Stomach (tissue), 9 donors: Measurements from ENCODE around the gene NINL. TPM values are rescaled to one million over a fixed set of nuclear protein-coding genes. Genes with fewer than 3 reads are reported as not detected.

Source experiments
- DNase-seq, 2 donors: peaks; one replicate each; pipeline versions ENCODE4 v3.0.0 to v3.0.0-alpha.2; 2013 to 2019
- H3K27ac ChIP-seq, 5 donors: fragments of 200-600 bp in 4 of 5; sonication (generic) in 4 of 5; one replicate each; pipeline ENCODE4 v1.5.1; 2013 to 2019; ENCODE audit warnings: mild to moderate bottlenecking in 1 of 5, moderate library complexity in 1 of 5
- H3K27me3 ChIP-seq, 3 donors: fragments of 200-600 bp; sonication (generic); one replicate each; pipeline ENCODE4 v1.5.1; 2017 to 2019; ENCODE audit warnings: mixed run types in 1 of 3
- H3K36me3 ChIP-seq, 4 donors: fragments of 200-600 bp; sonication (generic); 1 replicate in 3 of 4; 2 replicates in 1 of 4; pipeline ENCODE4 v1.5.1; 2016 to 2019
- H3K4me1 ChIP-seq, 4 donors: fragments of 200-600 bp; sonication (generic); one replicate each; pipeline ENCODE4 v1.5.1; 2016 to 2019
- H3K4me3 ChIP-seq, 4 donors: fragments of 200-600 bp; sonication (generic) in 3 of 4; one replicate each; pipeline ENCODE4 v1.5.1; 2016 to 2019; ENCODE audit warnings: mild to moderate bottlenecking in 1 of 4
- H3K9me3 ChIP-seq, 4 donors: fragments of 200-600 bp; sonication (generic); one replicate each; pipeline ENCODE4 v1.5.1; 2016 to 2019
- EP300 ChIP-seq: sonication (generic); formaldehyde crosslinking; IDR thresholded peaks from one replicate; pipeline ENCODE4 v1.6.1; 2017; ENCODE audit warnings: antibody characterized with exemption
- POLR2A ChIP-seq, 4 donors: fragments of 450-650 bp; IDR thresholded peaks; one replicate each; pipeline ENCODE4 v1.6.1; 2016; ENCODE audit warnings: antibody characterized with exemption in 4 of 4, control low read depth in 2 of 4, mild to moderate bottlenecking in 1 of 4, moderate library complexity in 1 of 4
- POLR2AphosphoS5 ChIP-seq, 3 donors: sonication (generic); formaldehyde crosslinking; IDR thresholded peaks; one replicate each; pipeline ENCODE4 v1.6.1; 2016; ENCODE audit warnings: antibody characterized with exemption in 3 of 3
- WGBS, 5 donors: extraction: QIAGEN DNeasy Blood & Tissue Kit in 3 of 5; methylation state at CpG; one replicate each; pipeline versions ENCODE4 v1.1.5 to v1.1.7; 2013 to 2018; 5-methylcytosine and 5-hydroxymethylcytosine counted together
- intact Hi-C: fragments of 100-400 bp; cut with DNase I; formaldehyde crosslinking; loops from one replicate; pipeline ENCODE4 v1.15.1; 2023; ENCODE audit warnings: low total_unique reads
- polyA plus RNA-seq, 3 donors: library from polyadenylated mRNA; stranded (reverse); fragments of 200-250 nt; gene quantifications; one replicate each; pipeline ENCODE4 v1.2.3, GENCODE V29; 2013
- total RNA-seq, 5 donors: library from RNA; depleted of rRNA; stranded (reverse); fragments of >200 nt; gene quantifications; one replicate each; pipeline versions ENCODE4 v1.1.0 to v1.2.3, GENCODE V29; 2014 to 2016
- TF ChIP-seq, protein P1 (sequence below), 7 experiments: fragments of 450-650 bp in 4 of 7; fragments of 200-600 bp in 3 of 7; sonication (generic) in 3 of 7; IDR thresholded peaks; one replicate each; pipeline ENCODE4 v1.5.1; 2016 to 2019; ENCODE audit warnings: antibody characterized with exemption in 7 of 7, control low read depth in 2 of 7, mild to moderate bottlenecking in 1 of 7
- donor health status: healthy with polysubstance abuse.
- donor health status: Bipolar disorder and iron deficiency.
- donor health status: healthy.

The NINL gene
- total and polyA plus RNA-seq, 8 donors: 3.1 to 34.8 (median 11.5) TPM

DNA sequence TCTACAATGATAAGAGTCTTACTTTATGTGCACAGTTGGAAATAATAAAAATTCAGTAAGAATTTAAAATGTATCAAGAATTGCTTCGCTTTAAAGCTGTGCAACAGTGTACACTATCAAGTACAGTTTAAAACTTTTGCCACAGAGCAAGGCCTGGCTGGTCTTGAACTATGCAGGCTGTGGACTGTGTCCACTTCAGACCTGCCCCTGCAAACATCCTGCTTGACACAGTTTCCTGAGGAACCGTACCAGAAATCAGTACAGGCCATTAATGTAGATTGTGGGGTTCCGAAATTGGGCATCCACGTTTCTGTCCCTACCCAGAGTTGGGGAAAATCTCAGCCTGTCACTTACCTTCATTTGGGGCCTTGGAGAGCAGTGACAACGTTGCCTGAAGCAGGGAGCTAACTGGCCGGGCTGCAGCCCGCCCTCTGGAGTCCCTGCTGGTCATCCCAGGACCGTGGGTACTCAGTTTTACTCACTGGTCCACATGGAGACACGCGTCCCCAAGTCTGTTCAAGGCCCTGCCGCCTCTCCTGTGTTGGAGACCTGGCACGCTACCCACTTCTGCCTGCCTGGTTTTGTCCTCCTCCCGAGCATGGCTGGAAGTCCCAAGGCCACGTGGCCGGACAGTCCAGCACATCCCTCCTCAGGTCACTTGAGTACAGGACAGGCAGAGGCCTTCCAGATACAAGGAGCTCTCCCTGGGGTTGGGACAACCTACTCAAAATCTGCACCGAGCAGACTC, 8.4 kb downstream of the NINL start:
- intact Hi-C loops: no loop called here
- no peaks in the 10 kb centered on the region for H3K27me3 ChIP-seq
- H3K36me3 ChIP-seq: peaks cover 0 to 5% (median 0%) of the 10 kb centered on the region in 4 donors
- no peak overlapping the region for H3K27ac ChIP-seq
- H3K4me3 ChIP-seq: no peak overlapping the region
- no peak for TF ChIP-seq POLR2A (IDR thresholded peaks at IDR 0.05)
- TF ChIP-seq, protein P1, sequence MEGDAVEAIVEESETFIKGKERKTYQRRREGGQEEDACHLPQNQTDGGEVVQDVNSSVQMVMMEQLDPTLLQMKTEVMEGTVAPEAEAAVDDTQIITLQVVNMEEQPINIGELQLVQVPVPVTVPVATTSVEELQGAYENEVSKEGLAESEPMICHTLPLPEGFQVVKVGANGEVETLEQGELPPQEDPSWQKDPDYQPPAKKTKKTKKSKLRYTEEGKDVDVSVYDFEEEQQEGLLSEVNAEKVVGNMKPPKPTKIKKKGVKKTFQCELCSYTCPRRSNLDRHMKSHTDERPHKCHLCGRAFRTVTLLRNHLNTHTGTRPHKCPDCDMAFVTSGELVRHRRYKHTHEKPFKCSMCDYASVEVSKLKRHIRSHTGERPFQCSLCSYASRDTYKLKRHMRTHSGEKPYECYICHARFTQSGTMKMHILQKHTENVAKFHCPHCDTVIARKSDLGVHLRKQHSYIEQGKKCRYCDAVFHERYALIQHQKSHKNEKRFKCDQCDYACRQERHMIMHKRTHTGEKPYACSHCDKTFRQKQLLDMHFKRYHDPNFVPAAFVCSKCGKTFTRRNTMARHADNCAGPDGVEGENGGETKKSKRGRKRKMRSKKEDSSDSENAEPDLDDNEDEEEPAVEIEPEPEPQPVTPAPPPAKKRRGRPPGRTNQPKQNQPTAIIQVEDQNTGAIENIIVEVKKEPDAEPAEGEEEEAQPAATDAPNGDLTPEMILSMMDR (IDR thresholded peaks at IDR 0.05): no peak
- no peak for TF ChIP-seq EP300
- 78 to 84% (median 81%) methylated on average over 16 of the region's 16 CpGs for WGBS, 5 donors
- H3K4me1 ChIP-seq: peaks cover 1 to 23% (median 6%) of the 10 kb centered on the region in 4 donors
- DNase-seq: no peak
- H3K9me3 ChIP-seq: no peaks in the 10 kb centered on the region

DNA sequence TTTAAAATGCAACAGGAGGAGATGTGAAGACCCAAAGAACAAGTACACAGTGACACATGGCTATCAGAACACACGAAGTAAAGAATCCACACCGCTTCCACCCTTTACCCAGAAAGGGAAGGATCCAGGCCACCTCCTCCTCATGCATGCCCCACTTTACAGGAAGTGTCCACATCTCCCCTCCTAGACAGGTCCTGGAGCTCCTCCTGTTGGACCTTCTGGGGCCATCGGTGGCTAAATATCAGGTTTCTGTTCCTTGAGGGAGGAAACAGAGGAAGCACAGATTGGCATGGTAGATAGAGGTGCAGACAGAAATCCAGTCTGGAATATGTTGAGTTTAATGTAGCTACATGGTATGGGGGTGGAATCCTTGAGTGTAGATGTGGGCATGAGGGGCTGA, 10.9 kb downstream of the NINL start:
- Histone ChIP-seq H3K4me1 (peaks cover 0 to 29% (median 3%) of the 10 kb centered on the region in 4 donors), H3K4me3 (no peak overlapping the region), H3K36me3 (peaks cover 0 to 4% (median 0%) of the 10 kb centered on the region in 4 donors), H3K9me3 (no peaks in the 10 kb centered on the region), H3K27ac (no peak overlapping the region), H3K27me3 (no peaks in the 10 kb centered on the region)
- intact Hi-C loops: no loop called here
- TF ChIP-seq, protein P1 (IDR thresholded peaks at IDR 0.05): no peak
- TF ChIP-seq POLR2A (IDR thresholded peaks at IDR 0.05) (no peak), EP300 (no peak), POLR2AphosphoS5 (IDR thresholded peaks at IDR 0.05) (no peak)
- WGBS, 5 donors: 59 to 66% (median 63%) methylated on average over 3 of the region's 3 CpGs
- peak in 1 of 2 donors; percentile 62 for DNase-seq

DNA sequence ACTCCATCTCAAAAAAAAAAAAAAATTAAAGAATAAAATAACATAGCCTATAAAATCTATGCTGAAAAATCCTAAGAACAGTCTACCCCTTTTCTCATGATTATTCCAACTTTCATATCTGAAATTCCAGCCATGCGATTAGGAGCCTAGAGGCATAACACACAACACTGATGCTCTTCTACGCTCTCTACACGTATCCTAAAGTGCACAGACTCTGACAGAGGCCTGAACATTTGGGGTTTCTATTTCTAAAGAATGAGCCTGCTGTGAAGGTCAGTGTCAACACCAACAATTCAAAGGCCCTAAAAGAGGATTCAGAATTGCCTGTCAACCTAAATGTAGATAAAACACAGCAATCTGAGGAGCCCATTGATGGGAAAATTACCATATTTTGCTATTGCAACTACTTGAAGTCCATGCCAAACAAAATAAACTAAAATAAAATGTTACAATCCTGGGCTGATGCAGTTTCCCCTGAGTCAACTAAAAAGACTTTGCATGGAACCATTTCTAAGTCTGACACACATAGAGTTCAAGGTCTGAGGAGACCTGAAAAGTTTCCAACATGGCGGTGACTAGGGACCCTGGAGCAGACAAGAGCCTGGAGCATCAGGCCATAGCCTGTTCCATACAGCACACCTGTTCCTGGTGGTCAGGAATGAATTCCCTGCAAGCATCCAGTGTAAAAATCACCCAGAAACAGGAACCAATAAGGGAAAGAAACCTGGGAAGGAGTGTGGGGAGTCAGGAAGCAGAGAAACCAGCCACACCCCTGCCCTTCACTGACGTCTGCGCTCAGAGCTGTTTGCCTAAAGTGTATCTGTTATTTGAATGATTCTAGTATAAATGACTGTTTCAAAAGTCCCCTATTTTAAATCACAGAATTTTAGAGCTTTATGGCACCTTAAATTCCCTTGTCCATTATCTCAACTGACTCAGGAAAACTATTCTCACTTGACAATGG, 11.8 kb downstream of the NINL start:
- peaks cover 0 to 24% (median 3%) of the 10 kb centered on the region in 4 donors for H3K4me1 ChIP-seq
- DNase-seq: peak in 1 of 2 donors; percentile 46
- no peaks in the 10 kb centered on the region for H3K27me3 ChIP-seq
- H3K27ac ChIP-seq: no peak overlapping the region
- no peaks in the 10 kb centered on the region for H3K36me3 ChIP-seq
- TF ChIP-seq, protein P1 (IDR thresholded peaks at IDR 0.05): no peak
- no peak for TF ChIP-seq POLR2AphosphoS5 (IDR thresholded peaks at IDR 0.05)
- no peak for TF ChIP-seq EP300
- no peak for TF ChIP-seq POLR2A (IDR thresholded peaks at IDR 0.05)
- 80 to 88% (median 87%) methylated on average over 6 of the region's 6 CpGs for WGBS, 5 donors
- intact Hi-C loops: no loop called here
- H3K9me3 ChIP-seq: no peaks in the 10 kb centered on the region
- H3K4me3 ChIP-seq: no peak overlapping the region

DNA sequence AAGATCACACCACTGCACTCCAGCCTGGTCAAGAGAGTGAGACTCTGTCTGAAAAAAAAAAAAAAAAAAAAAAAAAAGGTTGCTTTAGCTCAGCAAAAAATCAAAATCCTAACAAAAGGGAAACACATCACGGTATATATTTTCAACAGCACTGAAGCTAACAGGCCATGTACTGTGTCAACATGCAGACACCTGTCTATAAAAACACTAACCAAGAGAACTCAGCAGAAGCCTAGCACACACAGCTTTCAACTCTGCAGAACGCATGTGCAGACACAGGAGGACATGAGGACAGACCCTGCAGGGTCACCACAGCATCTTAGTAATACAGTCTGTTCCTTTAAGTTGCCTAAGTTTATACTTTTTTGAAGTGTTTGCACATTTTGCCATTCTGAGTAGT, 13.5 kb downstream of the NINL start:
- no peak for TF ChIP-seq POLR2AphosphoS5 (IDR thresholded peaks at IDR 0.05)
- TF ChIP-seq, protein P1 (IDR thresholded peaks at IDR 0.05): no peak
- TF ChIP-seq EP300: no peak
- TF ChIP-seq POLR2A (IDR thresholded peaks at IDR 0.05): no peak
- peak overlapping the region in 3 of 5 donors; percentile 50 to 58 (median 54) for H3K27ac ChIP-seq
- no peaks in the 10 kb centered on the region for H3K9me3 ChIP-seq
- WGBS, 5 donors: 55 to 70% (median 63%) methylated on average over 2 of the region's 2 CpGs
- H3K27me3 ChIP-seq: no peaks in the 10 kb centered on the region
- DNase-seq: peak in 1 of 2 donors; percentile 22
- no peak overlapping the region for H3K4me3 ChIP-seq
- H3K36me3 ChIP-seq: no peaks in the 10 kb centered on the region
- H3K4me1 ChIP-seq: peaks cover 0 to 24% (median 3%) of the 10 kb centered on the region in 4 donors
- intact Hi-C loops: no loop called here
